Putamen (tissue), 1 donor: ENCODE measurements around the gene UXS1.

ENCODE experiments used
- DNase-seq: peaks from one replicate; pipeline ENCODE4 v3.0.0-alpha.2; 2016; ENCODE audit warnings: low spot score

UXS1 gene

DNA sequence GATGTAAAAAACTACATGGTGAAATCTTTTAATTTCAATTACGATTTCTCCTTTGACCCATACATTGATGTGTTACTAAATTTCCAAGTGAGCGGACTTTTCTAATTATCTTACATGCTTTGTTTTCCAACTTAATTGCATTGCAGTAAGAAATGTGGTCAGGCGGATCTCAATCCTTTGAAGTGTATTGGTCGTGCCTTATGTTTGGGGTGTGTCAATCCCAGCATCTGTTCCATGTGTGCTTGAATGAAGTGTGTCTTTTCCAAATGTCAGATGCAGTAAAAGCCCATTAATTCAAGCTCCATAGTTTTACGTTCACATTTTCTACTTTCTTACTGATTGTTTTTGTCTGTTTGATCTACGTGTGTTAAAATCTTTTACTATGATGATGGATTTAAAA, 113.1 kb downstream of the UXS1 start:
- no peak for DNase-seq

DNA sequence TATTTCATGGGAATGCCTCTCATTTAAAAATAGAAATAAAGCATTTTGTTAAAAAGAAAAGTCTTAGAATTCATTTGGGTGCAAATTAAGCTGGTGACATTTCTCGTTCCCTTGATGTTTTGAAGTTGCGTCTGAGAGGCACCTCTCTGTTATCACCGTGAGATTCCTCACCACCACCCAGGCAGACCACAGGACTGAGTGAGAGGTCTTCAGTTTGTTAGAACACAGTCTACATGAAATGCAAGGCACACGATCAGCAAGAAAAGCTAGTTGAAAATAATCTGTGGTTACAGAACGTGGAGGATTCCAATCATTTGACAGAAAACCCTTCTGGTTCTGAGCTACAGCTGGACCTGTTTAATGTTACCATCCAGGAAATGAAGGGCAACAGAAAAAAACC, 116.0 kb downstream of the UXS1 start:
- no peak for DNase-seq

DNA sequence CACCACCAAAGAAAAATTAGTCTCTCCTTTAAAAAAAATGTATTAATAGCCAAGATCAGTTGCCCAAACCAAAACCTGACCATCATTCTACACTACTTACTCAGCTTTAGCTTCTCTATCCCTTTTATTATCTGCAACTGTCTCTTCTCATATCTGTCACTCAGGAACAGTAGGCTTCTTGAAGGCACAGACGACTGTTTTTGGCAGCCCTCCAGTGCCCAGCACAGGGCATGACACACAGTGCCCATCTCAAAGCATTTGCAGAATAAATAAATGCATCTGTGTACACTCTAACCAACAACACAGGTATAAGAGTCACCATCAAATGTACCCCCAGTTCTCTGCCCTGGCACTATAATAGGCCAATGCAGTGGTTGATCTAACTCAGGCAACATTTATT, 117.2 kb downstream of the UXS1 start:
- DNase-seq: no peak

DNA sequence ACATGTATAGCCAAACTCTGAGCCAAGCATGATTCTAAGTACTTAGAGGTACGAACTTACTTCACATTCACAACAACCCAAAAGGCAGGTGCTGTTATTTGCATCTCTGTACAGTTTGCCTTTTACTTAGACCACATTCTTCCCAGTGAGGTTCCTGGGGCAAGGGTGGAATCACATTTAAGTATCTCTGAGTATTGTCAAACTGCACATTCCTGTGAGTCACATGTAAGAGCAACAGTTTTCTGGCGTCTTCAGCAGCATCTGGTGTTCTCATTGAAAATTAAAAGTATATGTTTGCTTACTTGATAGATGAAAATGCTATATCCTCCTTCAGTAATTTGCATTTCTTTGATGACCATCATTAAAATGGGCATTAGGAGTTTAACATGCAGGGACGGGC, 119.1 kb downstream of the UXS1 start:
- no peak for DNase-seq

DNA sequence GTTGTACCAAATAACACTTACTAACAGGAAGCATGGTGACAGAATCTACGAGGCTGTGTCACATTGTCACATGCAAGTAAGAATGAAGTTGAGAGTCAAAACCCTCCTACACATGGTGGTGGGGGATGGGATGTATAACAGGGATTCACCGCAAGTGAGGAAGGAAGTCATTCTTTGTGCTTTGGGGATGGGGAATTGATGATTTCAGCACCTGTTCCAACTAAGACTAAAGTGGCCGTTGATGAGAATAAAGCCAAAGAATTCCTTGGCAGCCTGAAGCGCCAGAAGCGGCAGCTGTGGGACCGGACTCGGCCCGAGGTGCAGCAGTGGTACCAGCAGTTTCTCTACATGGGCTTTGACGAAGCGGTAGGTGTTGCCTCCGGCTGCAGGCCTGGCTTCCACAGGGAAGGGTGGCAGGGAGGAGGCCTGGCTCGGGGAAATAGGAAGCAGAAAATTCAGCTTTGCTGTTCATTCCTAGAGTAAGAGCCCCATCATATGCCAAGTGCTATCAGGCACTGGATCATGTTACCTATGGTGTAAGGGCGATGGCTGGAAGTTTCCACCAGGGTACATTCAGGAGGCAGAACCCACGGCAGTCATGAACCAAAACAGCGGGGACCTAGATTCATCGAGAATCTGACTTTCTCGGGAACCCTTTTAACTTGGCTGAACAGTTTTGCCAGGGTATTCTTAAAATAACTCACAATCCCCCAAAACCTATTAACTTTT, 120.3 kb downstream of the UXS1 start:
- DNase-seq: no peak

DNA sequence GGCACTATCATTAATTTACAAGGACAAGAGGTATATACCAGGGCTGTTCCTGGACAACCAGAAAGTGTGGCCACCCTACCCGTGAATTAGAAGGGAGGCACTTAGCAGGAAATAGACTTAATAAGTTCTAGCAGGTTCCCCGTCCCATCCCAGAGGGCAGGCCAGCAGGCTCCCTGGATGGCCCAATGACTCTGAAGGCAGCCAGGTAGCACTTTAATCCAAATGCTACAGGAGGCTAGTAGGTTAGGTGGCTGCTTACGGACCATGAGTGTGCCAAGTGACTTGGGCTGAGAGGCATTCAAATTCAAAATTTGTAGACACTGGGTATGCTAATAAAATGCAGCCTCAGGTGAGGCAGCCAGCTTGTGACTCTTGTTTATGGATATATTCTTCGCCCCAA, 123.9 kb downstream of the UXS1 start:
- DNase-seq: no peak

DNA sequence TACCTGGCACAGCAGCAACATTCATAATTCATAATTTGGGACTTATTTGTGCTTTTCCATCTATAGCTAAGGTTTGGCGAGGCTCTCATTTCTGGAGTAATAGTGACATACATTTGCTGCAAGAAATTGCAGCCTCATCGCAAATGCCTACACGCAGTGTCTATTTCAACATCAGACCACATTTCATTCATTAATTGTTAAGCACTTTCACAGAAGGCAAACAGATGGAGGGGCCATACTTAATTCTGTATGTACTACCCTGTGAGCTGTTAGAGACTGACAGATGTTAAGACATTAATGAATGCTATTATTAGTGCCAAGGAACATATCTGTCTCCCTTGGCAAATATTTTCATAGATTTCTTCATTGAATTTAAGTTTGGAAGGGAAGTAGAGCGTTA, 125.7 kb downstream of the UXS1 start:
- no peak for DNase-seq

DNA sequence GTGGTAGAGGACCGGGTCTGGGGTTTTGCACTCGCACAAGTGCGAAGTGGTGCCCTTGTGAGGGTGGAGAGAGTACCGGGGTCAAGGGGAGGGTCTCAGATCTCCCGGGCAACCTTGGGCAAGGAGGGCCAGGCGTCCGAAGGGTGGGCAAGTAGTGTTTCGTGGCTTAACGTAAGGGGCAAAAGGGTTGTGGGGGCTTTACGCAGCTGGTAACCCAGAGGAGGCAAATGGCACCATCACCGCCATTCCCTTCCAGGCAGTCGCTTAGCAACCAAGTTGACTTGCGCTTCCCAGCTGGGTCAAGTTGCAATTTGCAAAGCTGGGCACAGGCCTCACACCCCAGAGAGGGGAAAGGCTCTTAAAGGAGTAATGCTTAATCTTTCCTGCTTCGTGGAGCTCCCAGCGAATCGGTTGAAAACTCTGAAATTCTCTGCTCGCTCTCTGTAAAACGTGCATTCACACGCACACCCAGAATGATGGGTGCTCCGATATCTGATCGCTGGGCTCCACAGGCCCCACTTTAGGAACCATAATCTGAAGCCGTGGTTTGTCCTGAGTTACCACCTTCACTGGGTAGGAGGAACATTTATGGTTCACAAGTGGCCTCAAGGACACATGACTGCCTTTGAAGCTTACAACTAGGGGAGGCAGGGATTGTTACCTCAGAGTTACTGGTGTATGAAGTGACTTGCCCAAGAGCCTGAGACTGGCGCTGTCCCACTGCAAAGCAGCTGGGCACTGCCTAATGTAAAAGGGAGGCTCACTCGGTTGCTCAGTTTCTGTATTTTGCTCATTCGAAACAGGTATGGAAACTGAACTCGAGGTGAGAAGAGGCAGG, 127.9 kb downstream of the UXS1 start:
- DNase-seq: no peak

DNA sequence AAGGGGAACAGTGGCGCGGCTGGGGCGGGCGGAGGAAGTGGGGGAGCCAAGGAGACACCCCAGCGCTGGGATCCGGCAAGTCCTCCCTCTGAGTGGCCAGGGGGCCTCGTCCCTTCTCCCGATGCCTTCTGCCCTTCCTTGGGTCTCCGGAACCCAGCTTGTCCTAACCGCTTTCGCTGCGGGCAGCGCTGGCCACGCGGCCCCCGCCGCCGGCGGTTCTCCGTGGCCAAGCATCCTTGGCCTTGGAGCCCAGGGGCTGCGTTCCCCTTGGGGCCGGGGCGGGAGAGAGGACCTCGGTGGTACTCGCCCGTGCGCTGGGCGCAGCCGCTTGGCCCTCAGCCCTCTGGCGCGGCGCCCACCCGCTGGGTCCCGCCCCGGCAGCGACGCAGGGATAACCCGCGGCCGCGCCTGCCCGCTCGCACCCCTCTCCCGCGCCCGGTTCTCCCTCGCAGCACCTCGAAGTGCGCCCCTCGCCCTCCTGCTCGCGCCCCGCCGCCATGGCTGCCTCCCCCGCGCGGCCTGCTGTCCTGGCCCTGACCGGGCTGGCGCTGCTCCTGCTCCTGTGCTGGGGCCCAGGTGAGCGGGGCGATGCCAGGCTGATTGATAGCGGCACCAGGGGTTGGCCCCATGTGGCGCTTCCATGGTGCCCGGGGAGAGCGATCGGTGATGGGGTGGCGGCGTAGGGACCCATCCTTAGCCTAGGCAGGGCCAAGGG, 128.7 kb downstream of the UXS1 start:
- DNase-seq: no peak

DNA sequence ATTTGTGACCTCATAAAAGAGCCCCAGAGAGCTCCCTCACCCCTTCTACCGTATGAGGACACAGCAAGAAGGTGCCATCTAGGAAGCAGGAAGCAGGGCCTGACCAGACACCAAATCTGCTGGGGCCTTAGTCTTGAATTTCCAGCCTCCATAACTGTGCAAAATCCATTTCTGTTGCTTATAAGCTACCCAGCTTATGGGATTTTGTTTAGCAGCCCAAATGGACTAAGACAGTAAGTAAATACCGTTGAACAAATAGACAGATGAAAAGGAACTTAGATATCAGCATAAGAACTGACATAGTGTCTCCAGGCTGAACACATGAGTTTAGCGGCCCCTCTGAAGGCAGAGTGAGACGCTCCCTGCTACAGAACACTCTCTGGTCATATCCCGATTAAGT, 130.9 kb downstream of the UXS1 start:
- DNase-seq: no peak

DNA sequence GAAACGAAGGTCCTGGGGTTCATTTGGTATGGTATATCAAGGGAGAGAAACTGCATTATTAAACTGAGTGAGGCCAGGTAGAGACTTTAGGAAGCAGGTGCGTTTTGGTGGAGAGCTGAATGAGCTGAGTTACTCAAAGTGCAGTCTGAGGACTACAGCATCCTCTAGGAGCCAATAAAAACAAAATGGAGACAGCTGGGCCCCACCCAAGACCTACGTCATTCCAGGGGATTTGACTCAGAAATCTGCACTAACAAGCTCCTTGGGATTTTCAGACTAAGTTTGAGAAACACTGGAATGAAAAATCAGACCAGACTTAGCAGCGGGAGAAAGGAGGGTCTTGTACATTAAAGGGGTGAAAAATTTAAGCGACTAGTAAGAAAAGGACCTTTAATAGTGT, 131.5 kb downstream of the UXS1 start:
- DNase-seq: no peak

DNA sequence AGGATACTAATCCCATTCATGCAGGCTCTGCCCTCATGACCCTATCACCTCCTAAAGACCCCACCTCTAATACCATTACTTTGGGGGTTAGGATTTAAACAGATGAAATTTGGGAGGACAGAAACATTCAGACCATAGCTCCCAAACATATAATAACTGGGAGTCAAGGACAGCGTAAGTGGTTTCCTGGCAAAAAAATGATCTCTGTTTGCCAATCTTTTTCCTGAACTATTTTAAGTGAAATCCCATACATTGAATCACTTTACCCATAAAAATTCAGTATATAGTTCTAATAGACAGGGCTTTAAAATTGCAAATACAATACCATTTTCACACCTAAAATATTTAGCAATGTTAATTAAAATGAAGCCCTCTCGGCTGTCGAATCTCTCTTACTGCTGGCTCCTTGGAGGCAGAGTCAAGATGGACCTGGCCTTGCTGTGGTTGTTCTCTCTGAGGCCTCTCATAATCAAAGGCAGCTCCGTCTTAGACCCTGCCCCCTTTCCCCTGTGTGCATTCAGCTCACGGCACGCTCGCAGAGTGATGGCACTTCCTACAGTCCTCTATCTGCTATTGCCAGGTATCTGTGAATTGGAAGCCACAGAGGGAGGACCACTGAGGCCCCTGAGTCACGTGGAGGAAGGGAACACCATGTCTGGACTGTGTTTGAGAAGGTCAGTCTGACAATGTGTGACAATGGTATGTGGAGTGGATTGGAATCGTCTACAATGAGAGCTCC, 132.3 kb downstream of the UXS1 start:
- DNase-seq: no peak

DNA sequence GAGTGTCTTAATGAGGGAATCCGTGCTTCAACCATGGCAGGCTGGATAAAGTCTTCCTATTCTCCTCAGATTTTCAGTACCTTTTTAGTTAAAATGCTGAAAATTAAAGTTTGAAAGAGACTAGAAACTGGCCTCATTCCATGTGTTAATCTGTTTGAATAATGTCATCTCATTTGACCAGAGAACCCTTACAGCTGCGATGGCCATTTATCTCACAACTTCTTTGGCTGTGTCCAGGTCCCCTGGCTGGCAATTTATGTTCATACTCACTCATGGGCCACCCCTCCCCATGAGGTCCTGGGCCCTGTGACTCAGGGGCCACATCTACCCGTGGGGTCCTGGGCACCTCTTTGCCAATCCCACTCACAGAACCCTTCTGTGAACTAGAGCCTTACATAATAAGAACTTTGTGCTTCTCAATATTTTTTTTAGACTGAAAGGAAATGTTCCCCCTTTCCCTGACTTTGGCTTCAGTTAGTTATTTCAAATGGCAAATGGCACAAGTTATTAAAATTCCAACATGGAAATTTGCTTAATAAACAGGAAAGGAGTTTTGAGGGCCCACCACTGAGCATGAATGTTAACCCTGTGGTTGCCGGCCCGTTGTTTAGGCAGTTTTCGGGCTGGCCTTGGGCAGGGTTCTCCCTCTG, 134.6 kb downstream of the UXS1 start:
- no peak for DNase-seq

DNA sequence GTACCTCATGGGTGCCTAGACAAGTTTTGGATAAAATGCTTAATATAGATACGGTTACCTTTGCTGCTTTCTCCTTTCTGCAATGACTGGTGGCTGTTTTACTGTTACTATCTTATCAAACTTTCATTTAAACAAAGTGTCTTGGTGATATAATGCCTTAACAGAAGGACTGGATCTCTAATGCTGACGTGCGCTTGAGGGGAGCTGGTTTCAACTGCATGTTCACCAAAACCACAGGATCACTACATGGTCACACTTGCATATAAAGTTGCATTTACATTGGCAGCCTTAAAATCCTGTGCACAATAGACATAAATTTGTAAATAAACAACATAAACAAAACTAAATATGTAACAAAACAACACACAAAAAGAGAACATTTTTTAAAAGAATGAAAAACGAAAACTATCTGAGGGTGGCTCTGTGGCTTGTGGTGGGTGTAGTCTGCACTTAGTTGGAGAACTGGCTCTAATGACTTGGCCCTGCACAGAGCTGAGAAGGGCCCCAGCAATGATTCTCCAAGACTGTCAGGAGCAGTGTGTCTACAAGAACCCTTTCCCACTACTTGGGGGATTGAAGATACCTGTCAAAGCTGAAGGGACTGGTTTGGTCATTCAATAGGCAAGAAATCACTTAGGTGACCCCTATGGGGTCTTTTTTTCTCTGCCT, 135.5 kb downstream of the UXS1 start:
- no peak for DNase-seq

DNA sequence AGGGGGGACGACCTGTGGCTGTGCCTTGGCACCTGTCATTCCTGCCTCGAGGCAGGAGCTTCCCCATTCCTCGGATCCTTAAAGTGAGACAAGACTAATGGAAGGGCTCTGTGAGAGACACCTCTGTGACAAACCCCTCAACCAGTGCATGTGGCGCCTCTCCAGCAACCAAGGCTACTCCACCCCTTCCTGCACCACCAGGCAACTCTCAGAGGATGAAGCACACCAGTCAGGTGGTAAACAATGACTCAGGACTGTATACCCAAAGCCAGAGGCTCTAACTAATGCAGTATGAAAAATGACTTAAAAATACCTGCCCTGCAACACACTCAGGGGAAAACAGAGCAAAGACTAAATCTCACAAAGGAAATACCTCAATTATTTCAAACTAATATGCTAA, 136.9 kb downstream of the UXS1 start:
- no peak for DNase-seq

DNA sequence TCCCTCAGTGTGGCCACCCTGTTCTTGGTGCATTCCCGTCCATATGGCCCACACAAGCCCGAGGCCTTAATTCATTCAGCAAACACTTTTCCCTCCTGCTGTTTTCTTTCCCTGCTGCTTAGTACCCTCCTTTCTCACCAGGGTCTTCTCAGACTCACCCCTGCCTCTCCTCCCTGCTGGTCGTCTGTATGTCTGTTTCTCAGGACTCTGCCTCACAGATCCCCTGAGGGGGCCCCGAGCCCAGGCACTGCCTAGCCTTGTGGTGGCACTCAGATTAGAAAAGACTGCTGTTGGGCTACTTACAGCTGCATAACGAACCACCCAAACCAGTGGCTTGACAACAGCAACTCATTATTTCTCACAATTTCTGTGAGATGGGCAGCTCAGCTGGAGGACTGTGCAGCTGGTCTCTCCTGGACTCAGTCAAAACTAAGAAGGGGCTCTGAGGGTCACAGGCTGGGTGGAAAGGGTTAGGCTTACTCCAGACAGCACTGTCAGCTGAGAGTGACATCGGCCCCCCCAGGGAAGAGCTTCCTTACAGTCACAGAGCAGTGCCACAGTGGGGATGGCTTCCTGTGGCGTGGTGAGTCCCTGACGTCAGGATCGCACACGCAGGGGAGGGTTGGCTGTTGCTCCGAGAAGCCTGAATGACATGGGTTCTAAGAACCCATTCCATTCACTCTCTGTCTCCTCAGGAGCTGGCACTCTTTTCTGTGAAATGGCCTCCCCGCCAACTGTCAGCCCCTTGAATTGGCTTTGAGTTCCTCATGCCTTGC, 139.0 kb downstream of the UXS1 start:
- DNase-seq: no peak

DNA sequence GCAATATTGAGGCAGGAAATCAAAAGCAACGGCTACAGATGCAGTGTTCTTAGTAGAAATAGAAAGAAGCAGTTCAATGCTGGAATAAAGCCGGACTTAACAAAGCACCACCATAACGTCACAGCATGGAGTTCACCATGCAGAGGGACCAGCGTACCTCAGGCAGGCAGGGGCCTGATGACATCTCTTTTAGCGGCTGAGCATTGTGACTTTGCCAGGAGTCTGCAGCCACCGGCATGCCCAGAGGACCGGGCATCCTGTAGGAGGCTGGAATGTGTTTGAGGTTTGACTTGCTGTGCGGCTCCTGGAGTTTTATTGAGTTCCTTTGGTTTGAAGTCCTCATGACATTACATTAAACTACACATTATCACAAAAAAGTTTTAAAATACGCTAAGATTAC, 139.8 kb downstream of the UXS1 start:
- no peak for DNase-seq

DNA sequence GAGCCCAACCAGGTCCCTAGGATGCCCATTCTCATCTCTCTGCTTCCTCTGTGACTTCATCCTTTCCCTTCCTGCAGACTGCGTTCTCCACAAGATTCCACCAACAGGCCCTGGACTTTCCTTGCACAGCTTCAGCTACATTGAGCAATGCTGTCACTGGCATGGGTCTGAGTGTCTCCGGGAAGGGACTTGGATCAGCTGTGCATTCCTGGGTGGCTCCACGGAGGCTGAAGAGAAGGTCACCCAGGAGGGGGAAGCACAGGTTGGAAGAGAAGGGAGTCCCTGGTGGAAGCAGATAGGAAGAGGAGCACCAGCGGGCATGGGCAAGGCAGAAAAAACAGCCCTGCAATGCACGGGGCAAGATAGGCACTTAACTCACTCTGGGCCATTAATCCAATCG, 140.5 kb downstream of the UXS1 start:
- no peak for DNase-seq

DNA sequence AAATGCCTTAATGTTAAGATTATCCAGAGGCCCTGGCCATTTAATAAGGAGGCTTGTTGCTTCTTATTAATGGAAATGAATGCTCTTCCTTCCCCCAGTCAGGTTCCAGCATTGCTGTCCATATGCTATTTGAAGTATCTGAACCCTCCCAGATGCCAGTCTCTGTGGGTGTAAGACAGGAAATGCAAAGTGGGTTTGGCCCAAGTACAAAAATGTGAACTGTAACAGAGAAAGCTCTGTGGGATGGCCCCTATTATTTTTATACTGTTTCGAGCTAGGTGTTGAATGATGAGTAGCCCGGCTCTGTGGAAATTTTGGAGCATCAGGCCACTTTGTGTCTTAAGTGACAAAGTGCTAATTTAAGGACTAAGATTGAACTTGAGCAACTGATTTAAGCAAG, 141.0 kb downstream of the UXS1 start:
- DNase-seq: no peak

DNA sequence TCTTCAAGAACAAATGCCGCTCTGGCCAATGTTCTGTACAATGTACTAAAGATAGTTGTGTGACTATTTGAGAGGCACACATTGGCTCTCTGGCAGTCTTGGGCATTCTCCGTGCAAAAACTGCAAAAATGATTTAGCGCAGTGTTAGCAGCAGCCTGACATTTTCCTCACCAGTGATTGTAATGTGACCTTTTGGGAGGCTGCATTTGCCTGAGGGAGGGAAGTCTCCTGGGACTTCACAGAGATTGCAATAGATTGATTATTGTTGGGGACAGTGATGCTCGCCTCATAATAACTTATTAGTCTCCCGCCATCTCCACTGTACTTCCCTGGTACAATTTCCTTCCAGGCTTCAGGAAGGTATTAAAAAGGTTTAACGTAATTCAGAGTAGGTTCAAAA, 149.2 kb downstream of the UXS1 start:
- no peak for DNase-seq

DNA sequence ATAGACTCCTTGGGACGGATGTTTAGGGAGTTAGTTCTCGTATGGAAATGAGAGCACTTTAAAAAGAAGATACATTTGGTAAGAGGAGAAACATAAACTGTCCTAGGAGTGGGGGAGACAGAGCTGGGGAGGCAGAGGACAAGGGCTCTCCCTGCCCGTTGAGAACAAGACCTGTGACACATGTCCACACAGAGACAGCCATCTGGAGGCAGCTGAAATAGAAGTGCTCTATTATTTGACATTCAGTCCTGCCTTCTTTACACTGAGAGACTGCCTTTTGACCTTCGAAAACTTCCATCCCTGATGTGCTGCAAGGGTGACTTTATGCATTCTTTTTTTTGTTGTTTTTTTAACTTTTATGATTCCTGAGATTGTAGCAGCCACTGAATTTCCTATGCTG, 150.1 kb downstream of the UXS1 start:
- DNase-seq: no peak
